IMR-90 (cell line): ENCODE measurements around the gene UTP4.

ENCODE experiments used
- BHLHE40 ChIP-seq: fragments of 150-350 bp; IDR thresholded peaks from 2 replicates; pipeline ENCODE4 v1.6.1; 2016; ENCODE audit warnings: mild to moderate bottlenecking, low read depth, low read length
- CEBPB ChIP-seq: IDR thresholded peaks from 2 replicates; pipeline ENCODE4 v1.6.1; 2012; ENCODE audit warnings: low read depth, low read length, improper control_type of control experiment
- CHD1 ChIP-seq: IDR thresholded peaks from 2 replicates; pipeline ENCODE4 v1.6.1; 2012; ENCODE audit warnings: low read depth, low read length, improper control_type of control experiment
- ELK1 ChIP-seq: fragments of 150-350 bp; IDR thresholded peaks from 2 replicates; pipeline ENCODE4 v1.6.1; 2016; ENCODE audit warnings: low read depth, mild to moderate bottlenecking, low read length, moderate library complexity, borderline replicate concordance
- FOS ChIP-seq: fragments of 150-350 bp; IDR thresholded peaks from 2 replicates; pipeline ENCODE4 v1.6.1; 2016; ENCODE audit warnings: low read depth, low read length
- MAFK ChIP-seq: IDR thresholded peaks from 2 replicates; pipeline ENCODE4 v1.6.1; 2012; ENCODE audit warnings: low read depth, low read length, improper control_type of control experiment
- MAZ ChIP-seq: IDR thresholded peaks from 2 replicates; pipeline ENCODE4 v1.6.1; 2012; ENCODE audit warnings: low read depth, mild to moderate bottlenecking, low read length, improper control_type of control experiment, moderate library complexity, borderline replicate concordance
- NFE2L2 ChIP-seq: fragments of 150-350 bp; IDR thresholded peaks from 2 replicates; pipeline ENCODE4 v1.6.1; 2016; ENCODE audit warnings: low read depth, mild to moderate bottlenecking, low read length
- POLR2A ChIP-seq: IDR thresholded peaks from 2 replicates; pipeline ENCODE4 v1.6.1; 2012; ENCODE audit warnings: mild to moderate bottlenecking, low read depth, low read length
- RAD21 ChIP-seq: IDR thresholded peaks from 2 replicates; pipeline ENCODE4 v1.6.1; 2012; ENCODE audit warnings: low read length, improper control_type of control experiment
- RCOR1 ChIP-seq: IDR thresholded peaks from 2 replicates; pipeline ENCODE4 v1.6.1; 2012; ENCODE audit warnings: mild to moderate bottlenecking, low read length, improper control_type of control experiment; ENCODE audit not compliant: insufficient replicate concordance
- RFX5 ChIP-seq: IDR thresholded peaks from 2 replicates; pipeline ENCODE4 v1.8.0; 2012; ENCODE audit warnings: low read depth, mild to moderate bottlenecking, low read length, moderate library complexity
- SMC3 ChIP-seq: fragments of 150-350 bp; IDR thresholded peaks from 2 replicates; pipeline ENCODE4 v1.6.1; 2016; ENCODE audit warnings: low read depth, mild to moderate bottlenecking, antibody characterized with exemption, low read length, moderate library complexity
- TF ChIP-seq, protein P1 (sequence below): conservative IDR thresholded peaks from 2 replicates; pipeline ENCODE4 v1.5.1; 2012; ENCODE audit warnings: mild to moderate bottlenecking, low read depth, low read length, improper control_type of control experiment

- TF ChIP-seq POLR2A = no peak
- TF ChIP-seq, protein P1, sequence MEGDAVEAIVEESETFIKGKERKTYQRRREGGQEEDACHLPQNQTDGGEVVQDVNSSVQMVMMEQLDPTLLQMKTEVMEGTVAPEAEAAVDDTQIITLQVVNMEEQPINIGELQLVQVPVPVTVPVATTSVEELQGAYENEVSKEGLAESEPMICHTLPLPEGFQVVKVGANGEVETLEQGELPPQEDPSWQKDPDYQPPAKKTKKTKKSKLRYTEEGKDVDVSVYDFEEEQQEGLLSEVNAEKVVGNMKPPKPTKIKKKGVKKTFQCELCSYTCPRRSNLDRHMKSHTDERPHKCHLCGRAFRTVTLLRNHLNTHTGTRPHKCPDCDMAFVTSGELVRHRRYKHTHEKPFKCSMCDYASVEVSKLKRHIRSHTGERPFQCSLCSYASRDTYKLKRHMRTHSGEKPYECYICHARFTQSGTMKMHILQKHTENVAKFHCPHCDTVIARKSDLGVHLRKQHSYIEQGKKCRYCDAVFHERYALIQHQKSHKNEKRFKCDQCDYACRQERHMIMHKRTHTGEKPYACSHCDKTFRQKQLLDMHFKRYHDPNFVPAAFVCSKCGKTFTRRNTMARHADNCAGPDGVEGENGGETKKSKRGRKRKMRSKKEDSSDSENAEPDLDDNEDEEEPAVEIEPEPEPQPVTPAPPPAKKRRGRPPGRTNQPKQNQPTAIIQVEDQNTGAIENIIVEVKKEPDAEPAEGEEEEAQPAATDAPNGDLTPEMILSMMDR = no peak
- no peak for TF ChIP-seq CEBPB
- no peak for TF ChIP-seq MAZ
- no peak for TF ChIP-seq RFX5
- TF ChIP-seq BHLHE40 = no peak
- no peak for TF ChIP-seq CHD1
- TF ChIP-seq RAD21 = no peak
- TF ChIP-seq ELK1 = no peak
- TF ChIP-seq FOS = no peak
- TF ChIP-seq NFE2L2 = no peak
- TF ChIP-seq MAFK = no peak
- TF ChIP-seq RCOR1 = no peak
- no peak for TF ChIP-seq SMC3
These were observed 63.0 kb downstream of the UTP4 start for GRCh38 chr16:69195369-69196029.
